ENCODE measurements around the gene PLTP. TPM values are rescaled to one million over a fixed set of nuclear protein-coding genes. Genes with fewer than 3 reads are reported as not detected.
"Not testable (repeated sequence)": the region's sequence is repeated elsewhere in the genome, so short reads cannot be mapped to it uniquely, and the experiment has no call there.

Gene PLTP
- total RNA-seq, 1 donor from 2014 or later = 29.6 TPM

DNA sequence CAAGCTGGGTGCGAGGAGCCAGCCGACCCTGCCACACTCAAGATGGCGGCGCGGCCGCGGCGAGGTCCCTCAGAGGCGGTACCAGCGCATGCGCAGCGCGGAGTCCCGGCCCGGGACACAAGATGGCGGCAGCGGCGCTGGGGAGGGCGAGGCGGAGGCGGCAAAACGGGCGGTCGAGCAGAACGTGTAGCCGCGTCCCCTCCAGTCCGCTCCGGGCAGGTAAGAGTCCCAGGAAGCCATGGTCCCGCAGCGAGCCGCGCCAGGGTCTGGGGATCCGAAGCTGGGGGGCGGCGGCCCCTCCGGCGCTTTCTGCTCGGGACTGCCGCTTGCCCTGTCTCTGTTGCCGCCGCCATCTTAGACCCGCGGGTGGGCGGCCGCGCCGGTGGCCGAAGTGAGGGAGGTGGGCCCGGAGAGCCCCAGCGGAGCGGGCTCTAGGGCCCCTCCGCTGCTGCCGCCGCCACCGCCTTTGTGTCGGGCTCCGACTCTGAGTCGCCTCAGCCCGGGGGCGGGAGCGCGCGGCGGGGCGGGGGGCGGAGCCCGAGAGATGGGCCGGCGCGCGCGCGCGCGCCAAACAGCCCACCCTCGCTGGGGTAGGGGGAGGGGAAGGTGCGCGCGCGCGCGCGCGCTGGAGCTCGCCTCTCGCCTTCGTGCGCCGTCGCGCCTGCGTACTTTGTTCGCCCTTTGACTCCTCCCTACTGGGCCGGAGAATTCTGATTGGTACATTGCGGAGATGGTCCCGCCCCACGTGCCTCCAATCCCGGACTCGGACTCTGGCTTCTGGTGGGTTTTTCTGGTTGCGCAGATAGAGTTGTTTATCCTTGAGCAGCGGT is 22.8 kb upstream of the PLTP start, which contains the start of gene PCIF1:
Gene PCIF1, plus strand, starts transcription at position 98 of the 830 bp plus-strand sequence. CDS start 4,317 bp downstream, outside the sequence.
- Mint-ChIP-seq H3K27ac (peak within 1 kb of the TSS; percentile 99), H3K9me3 (ENCODE audit: low read depth) (no peaks in the 10 kb centered on the region), H3K4me1 (ENCODE audit: low read depth) (peaks cover 16% of the 10 kb centered on the region), H3K36me3 (ENCODE audit: insufficient read depth) (peaks cover 16% of the 10 kb centered on the region), H3K27me3 (no peaks in the 10 kb centered on the region), H3K4me3 (ENCODE audit: low read depth) (peak within 1 kb of the TSS; percentile 98)
- peak; percentile 96 for DNase-seq (ENCODE audit: low spot score, unreplicated experiment)
- TF ChIP-seq, protein P1, sequence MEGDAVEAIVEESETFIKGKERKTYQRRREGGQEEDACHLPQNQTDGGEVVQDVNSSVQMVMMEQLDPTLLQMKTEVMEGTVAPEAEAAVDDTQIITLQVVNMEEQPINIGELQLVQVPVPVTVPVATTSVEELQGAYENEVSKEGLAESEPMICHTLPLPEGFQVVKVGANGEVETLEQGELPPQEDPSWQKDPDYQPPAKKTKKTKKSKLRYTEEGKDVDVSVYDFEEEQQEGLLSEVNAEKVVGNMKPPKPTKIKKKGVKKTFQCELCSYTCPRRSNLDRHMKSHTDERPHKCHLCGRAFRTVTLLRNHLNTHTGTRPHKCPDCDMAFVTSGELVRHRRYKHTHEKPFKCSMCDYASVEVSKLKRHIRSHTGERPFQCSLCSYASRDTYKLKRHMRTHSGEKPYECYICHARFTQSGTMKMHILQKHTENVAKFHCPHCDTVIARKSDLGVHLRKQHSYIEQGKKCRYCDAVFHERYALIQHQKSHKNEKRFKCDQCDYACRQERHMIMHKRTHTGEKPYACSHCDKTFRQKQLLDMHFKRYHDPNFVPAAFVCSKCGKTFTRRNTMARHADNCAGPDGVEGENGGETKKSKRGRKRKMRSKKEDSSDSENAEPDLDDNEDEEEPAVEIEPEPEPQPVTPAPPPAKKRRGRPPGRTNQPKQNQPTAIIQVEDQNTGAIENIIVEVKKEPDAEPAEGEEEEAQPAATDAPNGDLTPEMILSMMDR (IDR thresholded peaks at IDR 0.05; ENCODE audit: unreplicated experiment) = no peak

DNA sequence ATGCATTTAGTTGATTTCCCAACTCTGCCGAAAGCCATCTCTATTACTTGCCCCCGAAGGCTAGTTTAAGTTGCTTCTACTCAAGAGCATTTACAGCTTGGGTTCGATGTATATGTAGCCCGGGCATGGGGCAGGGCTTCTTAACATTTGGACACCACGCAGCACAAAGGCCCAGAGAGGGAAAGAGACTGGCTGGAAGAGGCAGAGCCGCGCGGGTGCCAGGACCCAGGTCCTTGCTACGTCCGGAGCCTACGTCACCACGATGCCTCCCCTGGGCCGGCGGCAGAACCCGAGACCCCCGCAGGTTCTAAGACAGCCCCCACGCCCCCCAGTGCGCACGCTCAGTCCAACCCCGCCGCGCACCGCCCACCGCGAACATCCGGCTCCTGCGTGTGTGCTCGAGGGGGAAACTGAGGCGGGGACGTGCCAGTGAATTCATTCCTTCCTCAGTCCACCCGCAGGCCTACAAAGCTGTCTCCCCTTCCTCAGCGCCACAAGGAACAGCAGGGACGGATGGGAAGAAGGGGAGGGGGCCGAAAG is 22.2 kb upstream of the PLTP start:
- H3K36me3 Mint-ChIP-seq (ENCODE audit: insufficient read depth) = peaks cover 11% of the 10 kb centered on the region
- H3K27ac Mint-ChIP-seq = peak overlapping the region; percentile 99
- peaks cover 16% of the 10 kb centered on the region for H3K4me1 Mint-ChIP-seq (ENCODE audit: low read depth)
- peak overlapping the region; percentile 98 for H3K4me3 Mint-ChIP-seq (ENCODE audit: low read depth)
- H3K27me3 Mint-ChIP-seq = no peaks in the 10 kb centered on the region
- no peaks in the 10 kb centered on the region for H3K9me3 Mint-ChIP-seq (ENCODE audit: low read depth)
- no peak for DNase-seq (ENCODE audit: low spot score, unreplicated experiment)
- TF ChIP-seq, protein P1 (IDR thresholded peaks at IDR 0.05; ENCODE audit: unreplicated experiment) = no peak

DNA sequence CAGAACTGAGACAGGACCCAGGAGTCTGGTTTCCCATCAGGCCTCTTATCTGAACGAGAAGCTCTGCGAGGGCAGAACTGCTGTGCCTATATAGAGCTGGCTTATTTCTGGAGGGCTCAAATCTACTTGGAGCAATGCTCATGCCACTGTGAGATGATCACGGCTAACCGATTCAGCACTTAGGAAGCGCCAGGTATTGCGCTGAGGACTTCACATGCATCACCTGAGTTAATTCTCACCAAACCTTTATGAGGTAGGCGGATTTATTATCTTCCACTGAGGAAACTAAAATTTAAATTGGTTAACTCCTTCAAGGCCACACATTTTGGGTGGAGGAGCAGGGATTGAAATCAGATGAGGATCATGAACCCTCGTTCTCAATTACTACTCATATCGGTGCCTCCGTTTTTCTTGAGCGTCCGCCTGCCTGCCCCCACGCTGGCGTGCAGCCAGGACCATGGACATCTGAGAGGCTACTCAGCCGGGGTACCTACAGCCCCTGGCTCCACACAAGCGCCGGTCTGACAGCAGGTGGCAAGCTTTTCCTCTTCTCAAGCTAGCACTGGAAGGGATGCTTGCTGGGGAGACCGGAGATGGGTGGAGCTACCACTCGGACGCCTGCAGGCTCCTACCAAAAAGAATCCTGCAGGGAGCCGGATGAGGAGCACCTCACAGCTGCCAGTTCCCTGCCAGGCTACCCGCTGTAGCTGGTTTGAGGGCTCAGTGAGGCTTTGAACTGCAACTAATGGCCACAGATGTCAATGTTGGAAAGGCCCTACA is 21.5 kb upstream of the PLTP start:
- peak overlapping the region; percentile 98 for H3K4me3 Mint-ChIP-seq (ENCODE audit: low read depth)
- H3K27ac Mint-ChIP-seq = peak overlapping the region; percentile 99
- H3K4me1 Mint-ChIP-seq (ENCODE audit: low read depth) = peaks cover 16% of the 10 kb centered on the region
- H3K36me3 Mint-ChIP-seq (ENCODE audit: insufficient read depth) = peaks cover 10% of the 10 kb centered on the region
- H3K27me3 Mint-ChIP-seq = no peaks in the 10 kb centered on the region
- TF ChIP-seq, protein P1 (IDR thresholded peaks at IDR 0.05; ENCODE audit: unreplicated experiment) = peak; percentile 28
- peak; percentile 43 for DNase-seq (ENCODE audit: low spot score, unreplicated experiment)
- H3K9me3 Mint-ChIP-seq (ENCODE audit: low read depth) = no peaks in the 10 kb centered on the region

DNA sequence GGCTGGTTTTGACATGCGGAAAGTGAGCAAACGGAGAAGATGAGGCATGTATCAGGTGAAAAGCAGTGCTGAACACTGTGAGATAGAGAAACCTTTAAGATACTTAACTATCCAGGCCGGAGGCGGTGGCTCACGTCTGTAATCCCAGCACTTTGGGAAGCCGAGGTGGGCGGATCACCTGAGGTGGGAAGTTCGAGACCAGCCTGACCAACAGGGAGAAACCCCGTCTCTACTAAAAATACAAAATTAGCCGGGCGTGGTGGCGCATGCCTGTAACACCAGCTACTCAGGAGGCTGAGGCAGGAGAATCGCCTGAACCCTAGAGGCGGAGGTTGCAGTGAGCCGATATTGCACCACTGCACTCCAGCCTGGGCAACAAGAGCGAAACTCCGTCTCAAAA is 19.7 kb upstream of the PLTP start:
- peaks cover 21% of the 10 kb centered on the region for H3K4me1 Mint-ChIP-seq (ENCODE audit: low read depth)
- DNase-seq (ENCODE audit: low spot score, unreplicated experiment); H3K4me3 Mint-ChIP-seq (ENCODE audit: low read depth); H3K27ac Mint-ChIP-seq; H3K27me3 Mint-ChIP-seq; H3K36me3 Mint-ChIP-seq (ENCODE audit: insufficient read depth); H3K9me3 Mint-ChIP-seq (ENCODE audit: low read depth): not testable (repeated sequence)

DNA sequence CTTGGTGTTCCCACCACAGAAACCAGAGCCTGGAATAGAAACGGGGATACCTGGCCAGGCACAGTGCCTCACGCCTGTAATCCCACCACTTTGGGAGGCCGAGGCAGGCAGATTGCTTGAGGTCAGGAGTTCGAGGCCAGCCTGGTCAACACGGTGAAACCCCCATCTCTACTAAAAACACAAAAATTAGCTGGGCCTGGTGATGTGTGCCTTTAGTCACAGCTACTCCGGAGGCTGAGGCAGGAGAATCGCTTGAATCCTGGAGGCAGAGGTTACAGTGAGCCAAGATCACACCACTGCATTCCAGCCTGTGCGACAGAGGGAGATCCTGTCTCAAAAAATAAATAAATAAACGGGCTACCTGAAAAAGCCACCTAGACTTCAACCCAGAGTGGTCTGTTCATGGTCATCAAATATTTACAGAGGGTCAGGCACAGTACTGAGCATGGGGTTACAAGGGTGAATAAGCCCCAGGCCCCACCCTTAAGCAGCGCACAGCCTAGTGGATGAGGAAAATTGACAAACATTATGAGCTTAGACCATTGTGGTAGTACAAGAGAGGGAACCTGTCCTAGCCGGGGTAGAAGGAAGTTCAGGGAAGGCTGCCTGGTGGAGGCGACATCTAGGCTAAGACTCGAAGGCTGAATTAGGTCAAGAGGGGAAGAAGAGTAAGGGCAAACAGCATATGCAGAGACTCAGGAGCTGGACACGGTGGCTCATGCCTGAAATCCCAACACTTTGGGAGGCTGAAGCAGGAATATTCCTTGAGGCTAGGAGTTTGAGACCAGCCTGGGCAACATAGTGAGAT is 15.3 kb upstream of the PLTP start:
- TF ChIP-seq, protein P1 (IDR thresholded peaks at IDR 0.05; ENCODE audit: unreplicated experiment) = no peak
- Mint-ChIP-seq H3K27me3 (no peaks in the 10 kb centered on the region), H3K4me3 (ENCODE audit: low read depth) (no peak overlapping the region), H3K36me3 (ENCODE audit: insufficient read depth) (peaks cover 2% of the 10 kb centered on the region), H3K9me3 (ENCODE audit: low read depth) (no peaks in the 10 kb centered on the region), H3K4me1 (ENCODE audit: low read depth) (peaks cover 8% of the 10 kb centered on the region), H3K27ac (no peak overlapping the region)
- no peak for DNase-seq (ENCODE audit: low spot score, unreplicated experiment)

Data from progenitor cell of endocrine pancreas (in vitro differentiated cells).